ENCODE data around the gene KCNAB2.

GRCh38 chr1:6040444-6040843 is 5.2 kb upstream of the KCNAB2 start:
- TF ChIP-seq POLR2A (IDR thresholded peaks at IDR 0.05) (no peak), CTCF (IDR thresholded peaks at IDR 0.05) (no peak)

All from Peyer's patch (tissue), 4 donors.